Colonic mucosa (tissue), 4 donors: ENCODE measurements around the gene DHRS3. TPM values are rescaled to one million over a fixed set of nuclear protein-coding genes. Genes with fewer than 3 reads are reported as not detected.

Experiments
- DNase-seq: peaks from one replicate; pipeline ENCODE4 v3.0.0-alpha.2; 2020
- H3K27ac ChIP-seq: fragments of 200-600 bp; one replicate; pipeline ENCODE4 v1.8.0; 2021
- H3K27me3 ChIP-seq: fragments of 200-600 bp; one replicate; pipeline ENCODE4 v1.8.0; 2021
- H3K36me3 ChIP-seq: fragments of 200-600 bp; one replicate; pipeline ENCODE4 v1.8.0; 2021
- H3K4me1 ChIP-seq: fragments of 200-600 bp; one replicate; pipeline ENCODE4 v1.8.0; 2021; ENCODE audit warnings: mild to moderate bottlenecking
- H3K4me3 ChIP-seq: fragments of 200-600 bp; one replicate; pipeline ENCODE4 v1.8.0; 2021
- H3K9ac ChIP-seq, 2 donors: one replicate each; pipeline ENCODE4 v1.7.0; 2013; ENCODE audit warnings: control low read depth in 2 of 2, low read depth in 2 of 2, low read length in 2 of 2
- H3K9me3 ChIP-seq: fragments of 200-600 bp; one replicate; pipeline ENCODE4 v1.8.0; 2021
- CTCF ChIP-seq: fragments of 200-600 bp; IDR thresholded peaks from one replicate; pipeline ENCODE4 v1.8.0; 2022; ENCODE audit warnings: antibody characterized with exemption, mild to moderate bottlenecking
- intact Hi-C: fragments of 100-400 bp; cut with DNase I; formaldehyde crosslinking; loops from one replicate; pipeline ENCODE4 v1.14.1; 2022
- total RNA-seq, 2 donors: library from RNA; stranded (reverse); fragmentation: NEBNext Ultra II Directional in 1 of 2; extraction: Animal tissue kit (Norgen Biotek cat#: 25700) in 1 of 2; gene quantifications; one replicate each; pipeline ENCODE4 v1.2.1, GENCODE V29; 2021
- donor health status: healthy.
- donor health status: DM: no; HTN: no; CAD: no.
- donor health status: DM: no; HTN: no; CAD: no.

Gene DHRS3
- total RNA-seq, 2 donors from 2014 or later = 69.6 to 120 TPM

DNA sequence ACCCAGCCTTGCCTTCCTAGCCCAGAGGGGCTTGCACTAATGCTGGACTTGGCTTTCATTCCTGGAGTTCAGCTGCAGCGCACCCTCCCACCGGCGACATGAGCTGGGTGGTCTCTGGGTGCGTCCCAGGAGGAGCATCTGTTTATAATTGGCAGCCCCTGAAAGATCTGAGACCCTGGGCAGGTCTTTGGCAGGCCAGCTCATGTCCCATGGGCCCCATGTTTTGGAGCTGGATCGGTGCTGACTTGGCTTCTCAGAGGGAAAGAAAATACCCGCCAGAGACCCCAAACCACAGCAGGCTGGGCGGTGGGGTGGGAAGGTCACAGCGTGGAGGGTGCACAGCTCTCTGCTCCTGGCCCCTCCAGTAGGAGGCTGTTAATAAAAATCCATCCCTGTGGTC lies 29.3 kb downstream of the DHRS3 start:
- Histone ChIP-seq H3K4me1 (peaks cover under 1% of the 10 kb centered on the region), H3K36me3 (no peaks in the 10 kb centered on the region), H3K9me3 (no peaks in the 10 kb centered on the region), H3K9ac (no peak overlapping the region), H3K4me3 (no peak overlapping the region), H3K27me3 (no peaks in the 10 kb centered on the region), H3K27ac (no peak overlapping the region)
- intact Hi-C loops = no loop called here
- TF ChIP-seq CTCF = no peak
- DNase-seq = no peak

GRCh38 chr1:12587981-12588640 lies 29.9 kb downstream of the DHRS3 start:
- Histone ChIP-seq H3K9me3 (no peaks in the 10 kb centered on the region), H3K27me3 (no peaks in the 10 kb centered on the region), H3K36me3 (no peaks in the 10 kb centered on the region), H3K9ac (no peak overlapping the region), H3K4me1 (no peaks in the 10 kb centered on the region), H3K27ac (no peak overlapping the region), H3K4me3 (no peak overlapping the region)
- TF ChIP-seq CTCF = no peak
- DNase-seq = no peak
- intact Hi-C loops = no loop called here

DNA sequence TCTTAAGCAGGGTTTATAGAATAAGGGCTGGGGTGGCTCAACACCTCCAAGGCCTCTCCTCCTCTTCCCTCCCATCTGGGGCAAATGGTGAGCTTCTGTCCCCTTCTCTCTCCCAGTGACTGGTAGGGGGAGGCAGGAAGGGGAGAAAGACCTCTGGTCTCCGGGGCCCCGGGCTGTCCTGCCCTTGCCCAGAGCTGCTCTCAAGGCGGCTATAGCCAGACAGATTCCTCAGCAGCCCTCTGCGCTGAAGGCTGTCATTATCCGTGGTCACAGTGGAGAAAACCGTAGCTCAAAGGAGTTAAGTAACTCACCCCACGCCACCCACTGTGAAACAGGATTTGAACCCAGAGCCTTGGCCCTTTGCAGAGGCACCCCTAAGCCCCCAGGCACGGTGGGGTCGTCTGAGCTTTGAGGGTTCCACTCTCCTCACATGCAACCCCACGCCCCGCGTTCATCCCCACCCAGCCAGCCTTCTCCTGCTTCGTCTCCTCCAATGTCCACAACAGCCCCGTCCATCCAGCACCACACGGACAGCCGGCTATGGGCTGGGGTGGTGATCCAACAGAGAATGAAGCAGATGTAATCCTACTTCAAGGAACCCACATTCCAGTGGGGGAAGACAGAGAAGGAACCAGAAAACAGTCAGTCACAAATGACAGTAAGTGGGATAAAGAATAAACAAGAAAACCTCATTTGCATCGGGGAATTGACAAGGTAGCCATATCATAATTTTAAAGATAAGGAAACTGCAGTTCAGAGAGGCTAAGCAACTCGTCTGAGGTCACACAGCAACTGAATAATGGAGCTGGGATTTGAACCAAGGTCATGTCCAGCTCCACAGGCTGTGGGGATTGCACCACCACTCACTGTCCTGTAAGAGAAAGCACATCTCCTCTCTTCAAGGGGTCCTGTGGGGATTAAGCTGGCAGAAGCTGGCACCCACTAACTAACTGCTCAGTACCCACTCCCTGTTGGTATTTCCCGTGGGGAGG lies 31.8 kb downstream of the DHRS3 start:
- H3K36me3 ChIP-seq = no peaks in the 10 kb centered on the region
- no peak overlapping the region for H3K4me3 ChIP-seq
- H3K27me3 ChIP-seq = no peaks in the 10 kb centered on the region
- intact Hi-C loops = no loop called here
- no peaks in the 10 kb centered on the region for H3K9me3 ChIP-seq
- H3K9ac ChIP-seq = no peak overlapping the region
- no peak for TF ChIP-seq CTCF
- no peaks in the 10 kb centered on the region for H3K4me1 ChIP-seq
- no peak overlapping the region for H3K27ac ChIP-seq
- no peak for DNase-seq

- Histone ChIP-seq H3K9me3 (no peaks in the 10 kb centered on the region), H3K4me1 (no peaks in the 10 kb centered on the region), H3K4me3 (no peak overlapping the region), H3K36me3 (no peaks in the 10 kb centered on the region), H3K27ac (no peak overlapping the region), H3K9ac (no peak overlapping the region), H3K27me3 (no peaks in the 10 kb centered on the region)
- no peak for TF ChIP-seq CTCF
- intact Hi-C loops = no loop called here
- DNase-seq = no peak
Observed at GRCh38 chr1:12585536-12585935, 32.5 kb downstream of the DHRS3 start.

- no peaks in the 10 kb centered on the region for H3K4me1 ChIP-seq
- no peak overlapping the region for H3K4me3 ChIP-seq
- no peaks in the 10 kb centered on the region for H3K36me3 ChIP-seq
- DNase-seq = no peak
- TF ChIP-seq CTCF = no peak
- intact Hi-C loops = no loop called here
- no peak overlapping the region for H3K27ac ChIP-seq
- no peaks in the 10 kb centered on the region for H3K9me3 ChIP-seq
- no peaks in the 10 kb centered on the region for H3K27me3 ChIP-seq
- H3K9ac ChIP-seq = no peak overlapping the region
Observed at GRCh38 chr1:12584900-12585525, 33.0 kb downstream of the DHRS3 start.
